GM06990 (cell line): ENCODE measurements around the gene AGGF1.
"Not testable (repeated sequence)": the region's sequence is repeated elsewhere in the genome, so short reads cannot be mapped to it uniquely, and the experiment has no call there.

Experiments used
- DNase-seq: peaks from one replicate; pipeline ENCODE4 v3.0.0-alpha.2; 2011; ENCODE audit not compliant: insufficient read length; ENCODE audit errors: extremely low read depth
- H3K27me3 ChIP-seq: replicated peaks from 2 replicates; pipeline ENCODE4 v1.6.0; 2011; ENCODE audit warnings: low read length; ENCODE audit not compliant: control insufficient read depth, insufficient read depth
- H3K36me3 ChIP-seq: 2 replicates; pipeline ENCODE4 v1.5.1; 2011; ENCODE audit warnings: low read length; ENCODE audit not compliant: control insufficient read depth, insufficient read depth
- H3K4me3 ChIP-seq: replicated peaks from 2 replicates; pipeline ENCODE4 v1.5.1; 2011; ENCODE audit warnings: low read depth, mild to moderate bottlenecking, control low read depth, low read length
- CTCF ChIP-seq: IDR thresholded peaks from 2 replicates; pipeline ENCODE4 v1.5.1; 2011; ENCODE audit warnings: low read length, control low read depth, mild to moderate bottlenecking, inconsistent platforms; ENCODE audit not compliant: insufficient read depth, poor library complexity, severe bottlenecking

AGGF1 gene

GRCh38 chr5:77102549-77102948, 72.3 kb downstream of the AGGF1 start:
- no peaks in the 10 kb centered on the region for H3K36me3 ChIP-seq
- no peaks in the 10 kb centered on the region for H3K27me3 ChIP-seq
- TF ChIP-seq CTCF: no peak
- H3K4me3 ChIP-seq: no peak overlapping the region
- DNase-seq: peak; percentile 6

GRCh38 chr5:77103457-77103856, 73.3 kb downstream of the AGGF1 start:
- TF ChIP-seq CTCF: no peak
- DNase-seq: no peak
- no peaks in the 10 kb centered on the region for H3K27me3 ChIP-seq
- H3K36me3 ChIP-seq: no peaks in the 10 kb centered on the region
- H3K4me3 ChIP-seq: no peak overlapping the region

GRCh38 chr5:77104813-77105212, 74.6 kb downstream of the AGGF1 start:
- TF ChIP-seq CTCF: no peak
- DNase-seq: no peak
- no peak overlapping the region for H3K4me3 ChIP-seq
- no peaks in the 10 kb centered on the region for H3K27me3 ChIP-seq
- no peaks in the 10 kb centered on the region for H3K36me3 ChIP-seq

- H3K27me3 ChIP-seq, DNase-seq: not testable (repeated sequence)
These were observed 76.8 kb downstream of the AGGF1 start for GRCh38 chr5:77107035-77107434.

More at GRCh38 chr5:77107035-77107434, 76.8 kb downstream of the AGGF1 start:
- H3K4me3 ChIP-seq, H3K36me3 ChIP-seq: not testable (repeated sequence)
